ENCODE measurements around the gene AFG1L.

DNA sequence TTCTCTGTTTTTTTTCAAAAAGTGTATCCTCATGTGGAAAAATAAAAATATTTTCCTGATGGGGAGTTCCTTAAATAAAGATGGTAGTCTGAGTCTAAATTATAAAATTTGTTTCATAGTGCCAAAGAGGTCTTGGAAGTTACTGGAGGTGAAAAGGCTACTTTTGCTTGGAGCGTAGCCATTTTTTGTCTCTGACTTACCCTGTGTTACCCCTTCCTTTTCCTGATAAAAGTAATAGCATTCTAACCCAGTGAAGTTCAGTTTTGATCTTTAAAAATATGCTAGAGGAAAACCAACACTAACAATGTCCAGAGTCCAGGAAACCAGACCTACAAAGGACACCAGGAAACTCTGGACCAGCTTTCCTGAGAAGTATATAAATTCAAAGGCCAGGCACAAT lies 153.6 kb downstream of the AFG1L start:
- TF ChIP-seq, protein P1, sequence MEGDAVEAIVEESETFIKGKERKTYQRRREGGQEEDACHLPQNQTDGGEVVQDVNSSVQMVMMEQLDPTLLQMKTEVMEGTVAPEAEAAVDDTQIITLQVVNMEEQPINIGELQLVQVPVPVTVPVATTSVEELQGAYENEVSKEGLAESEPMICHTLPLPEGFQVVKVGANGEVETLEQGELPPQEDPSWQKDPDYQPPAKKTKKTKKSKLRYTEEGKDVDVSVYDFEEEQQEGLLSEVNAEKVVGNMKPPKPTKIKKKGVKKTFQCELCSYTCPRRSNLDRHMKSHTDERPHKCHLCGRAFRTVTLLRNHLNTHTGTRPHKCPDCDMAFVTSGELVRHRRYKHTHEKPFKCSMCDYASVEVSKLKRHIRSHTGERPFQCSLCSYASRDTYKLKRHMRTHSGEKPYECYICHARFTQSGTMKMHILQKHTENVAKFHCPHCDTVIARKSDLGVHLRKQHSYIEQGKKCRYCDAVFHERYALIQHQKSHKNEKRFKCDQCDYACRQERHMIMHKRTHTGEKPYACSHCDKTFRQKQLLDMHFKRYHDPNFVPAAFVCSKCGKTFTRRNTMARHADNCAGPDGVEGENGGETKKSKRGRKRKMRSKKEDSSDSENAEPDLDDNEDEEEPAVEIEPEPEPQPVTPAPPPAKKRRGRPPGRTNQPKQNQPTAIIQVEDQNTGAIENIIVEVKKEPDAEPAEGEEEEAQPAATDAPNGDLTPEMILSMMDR (conservative IDR thresholded peaks at IDR 0.05 in 1 of 2, IDR thresholded peaks at IDR 0.05 in 1 of 2; ENCODE audit: low read depth in 1 of 2, low read length in 2 of 2), result no peak
- TF ChIP-seq EZH2 (IDR thresholded peaks at IDR 0.05; ENCODE audit: low read length, missing control alignments), result no peak
